Stomach (tissue), 4 donors: ENCODE measurements around the gene IP6K3.

Experiments
- EP300 ChIP-seq: sonication (generic); formaldehyde crosslinking; IDR thresholded peaks from one replicate; pipeline ENCODE4 v1.6.1; 2017; ENCODE audit warnings: antibody characterized with exemption
- POLR2A ChIP-seq, 4 donors: fragments of 450-650 bp; IDR thresholded peaks; one replicate each; pipeline ENCODE4 v1.6.1; 2016; ENCODE audit warnings: antibody characterized with exemption in 4 of 4, control low read depth in 2 of 4, mild to moderate bottlenecking in 1 of 4, moderate library complexity in 1 of 4
- TF ChIP-seq, protein P1 (sequence below), 7 experiments: fragments of 450-650 bp in 4 of 7; fragments of 200-600 bp in 3 of 7; sonication (generic) in 3 of 7; IDR thresholded peaks; one replicate each; pipeline ENCODE4 v1.5.1; 2016 to 2019; ENCODE audit warnings: antibody characterized with exemption in 7 of 7, control low read depth in 2 of 7, mild to moderate bottlenecking in 1 of 7

GRCh38 chr6:33737267-33738026 lies 9.3 kb downstream of the IP6K3 start:
- TF ChIP-seq, protein P1, sequence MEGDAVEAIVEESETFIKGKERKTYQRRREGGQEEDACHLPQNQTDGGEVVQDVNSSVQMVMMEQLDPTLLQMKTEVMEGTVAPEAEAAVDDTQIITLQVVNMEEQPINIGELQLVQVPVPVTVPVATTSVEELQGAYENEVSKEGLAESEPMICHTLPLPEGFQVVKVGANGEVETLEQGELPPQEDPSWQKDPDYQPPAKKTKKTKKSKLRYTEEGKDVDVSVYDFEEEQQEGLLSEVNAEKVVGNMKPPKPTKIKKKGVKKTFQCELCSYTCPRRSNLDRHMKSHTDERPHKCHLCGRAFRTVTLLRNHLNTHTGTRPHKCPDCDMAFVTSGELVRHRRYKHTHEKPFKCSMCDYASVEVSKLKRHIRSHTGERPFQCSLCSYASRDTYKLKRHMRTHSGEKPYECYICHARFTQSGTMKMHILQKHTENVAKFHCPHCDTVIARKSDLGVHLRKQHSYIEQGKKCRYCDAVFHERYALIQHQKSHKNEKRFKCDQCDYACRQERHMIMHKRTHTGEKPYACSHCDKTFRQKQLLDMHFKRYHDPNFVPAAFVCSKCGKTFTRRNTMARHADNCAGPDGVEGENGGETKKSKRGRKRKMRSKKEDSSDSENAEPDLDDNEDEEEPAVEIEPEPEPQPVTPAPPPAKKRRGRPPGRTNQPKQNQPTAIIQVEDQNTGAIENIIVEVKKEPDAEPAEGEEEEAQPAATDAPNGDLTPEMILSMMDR (IDR thresholded peaks at IDR 0.05): no peak
- TF ChIP-seq POLR2A (IDR thresholded peaks at IDR 0.05): no peak
- no peak for TF ChIP-seq EP300
